BLaER1 treated with 17β-estradiol and CSF1 and Interleukin-3, amounts not matched to agents 10 nM and 100 nM (cell line): ENCODE results near the gene AK9.
"Not testable (repeated sequence)": the region's sequence is repeated elsewhere in the genome, so short reads cannot be mapped to it uniquely, and the experiment has no call there.

Experiments
- H3K27ac ChIP-seq, 11 experiments: shearing (Covaris generic); formaldehyde crosslinking; 2 replicates each; pipeline ENCODE4 v1.8.1; 2022
- H3K27me3 ChIP-seq, 11 experiments: shearing (Covaris generic); formaldehyde crosslinking; 2 replicates each; pipeline ENCODE4 v1.8.1; 2022
- H3K36me3 ChIP-seq, 11 experiments: shearing (Covaris generic); formaldehyde crosslinking; 2 replicates each; pipeline ENCODE4 v1.8.1; 2022
- H3K4me1 ChIP-seq, 10 experiments: shearing (Covaris generic); formaldehyde crosslinking; 2 replicates each; pipeline ENCODE4 v1.8.1; 2022
- H3K4me2 ChIP-seq, 11 experiments: shearing (Covaris generic); formaldehyde crosslinking; 2 replicates each; pipeline ENCODE4 v1.8.1; 2022
- H3K4me3 ChIP-seq, 10 experiments: shearing (Covaris generic); formaldehyde crosslinking; 2 replicates each; pipeline ENCODE4 v1.8.1; 2022
- H3K9ac ChIP-seq, 11 experiments: shearing (Covaris generic); formaldehyde crosslinking; 2 replicates each; pipeline ENCODE4 v1.8.1; 2022
- H3K9me3 ChIP-seq, 11 experiments: shearing (Covaris generic); formaldehyde crosslinking; replicated peaks in 1 of 11; 2 replicates each; pipeline ENCODE4 v1.8.1; 2022
- H4K20me1 ChIP-seq, 11 experiments: shearing (Covaris generic); formaldehyde crosslinking; 2 replicates each; pipeline ENCODE4 v1.8.1; 2022
- Cebpa-rat ChIP-seq, 11 experiments: shearing (Covaris generic); IDR thresholded peaks; 2 replicates each; pipeline ENCODE4 v1.8.1; 2022

Gene AK9

DNA sequence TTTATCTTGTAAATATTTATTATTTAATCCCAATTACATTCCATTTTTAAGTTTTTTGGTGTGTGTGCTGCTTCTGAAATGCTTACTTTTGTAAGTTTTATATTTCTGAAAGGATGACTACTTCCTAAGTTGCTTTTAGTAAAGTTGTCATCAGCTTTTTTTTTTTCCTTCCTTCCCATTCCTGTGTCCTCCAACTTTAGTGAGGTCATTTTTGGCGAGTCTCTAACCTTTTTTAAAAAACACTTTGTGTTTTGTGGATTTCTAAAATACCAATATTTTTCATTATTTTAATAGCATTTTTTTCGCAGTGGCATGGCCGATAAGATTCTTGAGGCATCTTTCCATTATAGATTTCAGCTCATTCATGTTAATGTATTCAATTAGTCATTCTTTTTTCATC is 31.0 kb upstream of the AK9 start:
- Histone ChIP-seq H4K20me1 (peaks cover 0 to 13% (median 0%) of the 10 kb centered on the region in 11 experiments; a peak in 4 of 22 replicates), H3K27me3 (no peaks in the 10 kb centered on the region), H3K27ac (no peak overlapping the region), H3K9ac (no peak overlapping the region), H3K4me3 (no peak overlapping the region), H3K4me2 (no peak overlapping the region), H3K36me3 (peaks cover 0 to 89% (median 11%) of the 10 kb centered on the region in 11 experiments; a peak in 12 of 22 replicates), H3K4me1 (peaks cover 0 to 5% (median 0%) of the 10 kb centered on the region in 10 experiments; a peak in 1 of 20 replicates), H3K9me3 (peaks cover 0 to 14% (median 8%) of the 10 kb centered on the region in 11 experiments; a peak in 14 of 22 replicates)
- no peak for TF ChIP-seq Cebpa-rat (IDR thresholded peaks at IDR 0.05)

GRCh38 chr6:109720311-109720710 is 29.3 kb upstream of the AK9 start:
- H3K4me3 ChIP-seq: no peak overlapping the region
- peaks cover 0 to 5% (median 0%) of the 10 kb centered on the region in 10 experiments; a peak in 1 of 20 replicates for H3K4me1 ChIP-seq
- H3K9me3 ChIP-seq: peaks cover 0 to 6% (median 4%) of the 10 kb centered on the region in 11 experiments; a peak in 14 of 22 replicates
- H4K20me1 ChIP-seq: peaks cover 0 to 18% (median 0%) of the 10 kb centered on the region in 11 experiments; a peak in 5 of 22 replicates
- no peak overlapping the region for H3K9ac ChIP-seq
- no peak for TF ChIP-seq Cebpa-rat (IDR thresholded peaks at IDR 0.05)
- no peak overlapping the region for H3K4me2 ChIP-seq
- H3K36me3 ChIP-seq: peaks cover 0 to 97% (median 11%) of the 10 kb centered on the region in 11 experiments; a peak in 12 of 22 replicates
- no peak overlapping the region for H3K27ac ChIP-seq
- H3K27me3 ChIP-seq: no peaks in the 10 kb centered on the region

DNA sequence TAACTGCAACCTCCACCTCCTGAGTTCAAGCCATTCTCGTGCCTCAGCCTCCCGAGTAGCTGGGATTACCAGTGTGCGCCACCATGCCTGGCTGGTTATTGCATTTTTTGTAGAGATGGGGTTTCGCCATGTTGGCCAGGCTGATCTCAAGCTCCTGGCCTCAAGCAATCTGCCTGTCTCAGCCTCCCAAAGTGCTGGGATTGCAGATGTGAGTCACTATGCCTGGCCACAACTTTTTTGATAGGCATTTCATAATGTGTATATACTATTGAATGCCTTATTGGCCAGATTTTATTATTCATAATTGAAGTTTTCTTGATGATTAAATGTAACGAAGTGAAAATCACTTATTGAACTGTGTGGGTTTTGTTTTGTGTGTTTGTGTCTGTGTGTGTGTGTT is 28.0 kb upstream of the AK9 start:
- TF ChIP-seq Cebpa-rat (IDR thresholded peaks at IDR 0.05): no peak

DNA sequence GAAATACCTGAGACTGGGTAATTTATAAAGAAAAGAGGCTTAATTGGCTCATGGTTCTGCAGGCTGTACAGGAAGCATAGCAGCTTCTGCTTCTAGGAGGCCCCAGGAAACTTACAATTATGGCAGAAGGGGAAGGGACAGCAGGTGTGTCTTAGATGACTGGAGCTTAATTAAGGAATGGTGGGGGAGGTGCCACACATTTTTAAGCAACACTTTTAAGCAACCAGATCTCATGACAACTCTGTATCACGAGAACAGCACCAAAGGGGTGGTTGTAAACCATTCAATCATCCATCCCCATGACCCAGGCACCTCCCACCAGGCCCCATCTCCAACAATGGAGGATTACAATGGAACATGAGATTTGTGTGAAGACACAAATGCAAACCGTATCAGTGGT is 27.0 kb upstream of the AK9 start:
- Histone ChIP-seq H3K4me2 (no peak overlapping the region), H3K4me3 (no peak overlapping the region), H3K9ac (no peak overlapping the region), H3K36me3 (peaks cover 0 to 86% (median 7%) of the 10 kb centered on the region in 11 experiments; a peak in 11 of 22 replicates), H4K20me1 (peaks cover 0 to 41% (median 0%) of the 10 kb centered on the region in 11 experiments; a peak in 6 of 22 replicates), H3K27ac (no peak overlapping the region), H3K9me3 (peaks cover 0 to 4% (median 0%) of the 10 kb centered on the region in 11 experiments; a peak in 1 of 22 replicates), H3K27me3 (no peaks in the 10 kb centered on the region), H3K4me1 (peaks cover 0 to 5% (median 0%) of the 10 kb centered on the region in 10 experiments; a peak in 1 of 20 replicates)
- TF ChIP-seq Cebpa-rat (IDR thresholded peaks at IDR 0.05): no peak

More for the DNA sequence above, 28.0 kb upstream of the AK9 start:
- H3K4me3 ChIP-seq: no peak overlapping the region
- H3K36me3 ChIP-seq: peaks cover 0 to 89% (median 11%) of the 10 kb centered on the region in 11 experiments; a peak in 12 of 22 replicates
- no peaks in the 10 kb centered on the region for H3K27me3 ChIP-seq
- H3K9ac ChIP-seq: no peak overlapping the region
- no peak overlapping the region for H3K4me2 ChIP-seq
- H3K27ac ChIP-seq: no peak overlapping the region
- H4K20me1 ChIP-seq: peaks cover 0 to 30% (median 0%) of the 10 kb centered on the region in 11 experiments; a peak in 5 of 22 replicates
- H3K4me1 ChIP-seq: peaks cover 0 to 5% (median 0%) of the 10 kb centered on the region in 10 experiments; a peak in 1 of 20 replicates
- no peaks in the 10 kb centered on the region for H3K9me3 ChIP-seq

DNA sequence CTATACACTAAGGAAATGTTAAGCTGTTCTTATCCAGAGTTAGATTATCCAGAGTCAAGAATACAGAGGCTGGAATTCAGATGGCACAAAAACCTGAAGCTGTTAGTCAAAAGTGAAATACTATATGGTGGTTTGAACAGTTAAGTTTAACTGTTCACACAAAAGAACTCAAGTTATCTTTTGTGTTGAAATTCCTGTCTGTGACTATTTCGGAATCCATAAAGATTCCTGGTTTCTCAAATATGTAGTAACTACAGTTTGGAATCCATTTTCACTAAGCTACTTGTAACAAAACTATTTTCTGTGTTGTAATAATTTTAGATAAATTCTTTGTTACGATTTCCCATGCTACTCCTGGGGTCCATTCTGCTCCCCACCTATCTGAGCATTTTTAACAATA is 24.6 kb upstream of the AK9 start:
- no peak for TF ChIP-seq Cebpa-rat (IDR thresholded peaks at IDR 0.05)
- Histone ChIP-seq H3K36me3 (peaks cover 0 to 85% (median 7%) of the 10 kb centered on the region in 11 experiments; a peak in 11 of 22 replicates), H3K4me2 (no peak overlapping the region), H4K20me1 (peaks cover 0 to 56% (median 0%) of the 10 kb centered on the region in 11 experiments; a peak in 6 of 22 replicates), H3K4me3 (no peak overlapping the region), H3K9ac (no peak overlapping the region), H3K4me1 (peaks cover 0 to 5% (median 0%) of the 10 kb centered on the region in 10 experiments; a peak in 1 of 20 replicates), H3K27ac (no peak overlapping the region), H3K27me3 (no peaks in the 10 kb centered on the region), H3K9me3 (peaks cover 5 to 22% (median 15%) of the 10 kb centered on the region in 11 experiments; a peak in 18 of 22 replicates)

GRCh38 chr6:109714611-109715010 is 23.6 kb upstream of the AK9 start:
- peaks cover 0 to 77% (median 7%) of the 10 kb centered on the region in 11 experiments; a peak in 11 of 22 replicates for H3K36me3 ChIP-seq
- TF ChIP-seq Cebpa-rat (IDR thresholded peaks at IDR 0.05): no peak
- no peak overlapping the region for H3K27ac ChIP-seq
- H3K9me3 ChIP-seq: peaks cover 8 to 32% (median 25%) of the 10 kb centered on the region in 11 experiments
- peaks cover 0 to 5% (median 0%) of the 10 kb centered on the region in 10 experiments; a peak in 1 of 20 replicates for H3K4me1 ChIP-seq
- H3K9ac ChIP-seq: no peak overlapping the region
- peaks cover 0 to 56% (median 0%) of the 10 kb centered on the region in 11 experiments; a peak in 6 of 22 replicates for H4K20me1 ChIP-seq
- H3K4me3 ChIP-seq: no peak overlapping the region
- no peaks in the 10 kb centered on the region for H3K27me3 ChIP-seq
- H3K4me2 ChIP-seq: no peak overlapping the region

GRCh38 chr6:109714166-109714565 is 23.2 kb upstream of the AK9 start:
- no peak overlapping the region for H3K27ac ChIP-seq
- peaks cover 0 to 56% (median 0%) of the 10 kb centered on the region in 11 experiments; a peak in 6 of 22 replicates for H4K20me1 ChIP-seq
- H3K36me3 ChIP-seq: peaks cover 0 to 72% (median 5%) of the 10 kb centered on the region in 11 experiments; a peak in 11 of 22 replicates
- no peak overlapping the region for H3K4me3 ChIP-seq
- H3K9ac ChIP-seq: no peak overlapping the region
- H3K4me1 ChIP-seq: peaks cover 0 to 5% (median 0%) of the 10 kb centered on the region in 10 experiments; a peak in 1 of 20 replicates
- peaks cover 13 to 37% (median 29%) of the 10 kb centered on the region in 11 experiments for H3K9me3 ChIP-seq
- no peak for TF ChIP-seq Cebpa-rat (IDR thresholded peaks at IDR 0.05)
- no peak overlapping the region for H3K4me2 ChIP-seq
- no peaks in the 10 kb centered on the region for H3K27me3 ChIP-seq

- no peak overlapping the region for H3K4me2 ChIP-seq
- H3K9ac ChIP-seq: no peak overlapping the region
- peaks cover 23 to 47% (median 40%) of the 10 kb centered on the region in 11 experiments for H3K9me3 ChIP-seq
- H3K27ac ChIP-seq: no peak overlapping the region
- peaks cover 0 to 4% (median 0%) of the 10 kb centered on the region in 10 experiments; a peak in 1 of 20 replicates for H3K4me1 ChIP-seq
- no peak overlapping the region for H3K4me3 ChIP-seq
- peaks cover 0 to 71% (median 5%) of the 10 kb centered on the region in 11 experiments; a peak in 8 of 22 replicates for H3K36me3 ChIP-seq
- peaks cover 0 to 49% (median 0%) of the 10 kb centered on the region in 11 experiments; a peak in 6 of 22 replicates for H4K20me1 ChIP-seq
- TF ChIP-seq Cebpa-rat (IDR thresholded peaks at IDR 0.05): no peak
- H3K27me3 ChIP-seq: no peaks in the 10 kb centered on the region
These were observed 22.1 kb upstream of the AK9 start for GRCh38 chr6:109713097-109713496.

DNA sequence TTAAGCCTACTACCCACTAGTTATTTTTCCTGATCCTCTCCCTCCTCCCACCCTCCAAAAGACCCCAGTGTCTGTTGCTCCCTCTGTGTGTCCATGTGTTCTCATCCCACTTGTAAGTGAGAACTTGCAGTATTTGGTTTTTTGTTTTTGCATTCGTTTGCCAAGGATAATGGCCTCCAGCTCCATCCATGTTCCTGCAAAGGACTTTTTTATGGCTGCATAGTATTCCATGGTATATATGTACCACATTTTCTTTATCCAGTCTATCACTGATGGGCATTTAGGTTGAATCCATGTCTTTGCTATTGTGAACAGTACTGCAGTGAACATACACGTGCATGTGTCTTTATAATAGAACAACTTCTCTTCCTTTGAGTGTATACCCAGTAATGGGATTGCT is 17.1 kb upstream of the AK9 start:
- H3K4me2 ChIP-seq: not testable (repeated sequence)

More for the DNA sequence above, 17.1 kb upstream of the AK9 start:
- Histone ChIP-seq H4K20me1 (peaks cover 0 to 54% (median 0%) of the 10 kb centered on the region in 11 experiments; a peak in 6 of 22 replicates), H3K4me1 (peaks cover 0 to 29% (median under 1%) of the 10 kb centered on the region in 10 experiments; a peak in 10 of 20 replicates), H3K36me3 (peaks cover 0 to 33% (median 0%) of the 10 kb centered on the region in 11 experiments; a peak in 6 of 22 replicates), H3K9me3 (peaks cover 26 to 46% (median 42%) of the 10 kb centered on the region in 11 experiments)
- not testable (repeated sequence) for H3K9ac ChIP-seq, H3K4me3 ChIP-seq, H3K27ac ChIP-seq, H3K27me3 ChIP-seq
